SH-SY5Y (cell line): ENCODE measurements around the gene RGL4.

Experiments used
- GATA2 ChIP-seq: IDR thresholded peaks from 2 replicates; pipeline ENCODE4 v1.6.1; 2011; ENCODE audit warnings: mild to moderate bottlenecking, low read depth, low read length
- GATA3 ChIP-seq: IDR thresholded peaks from 2 replicates; pipeline ENCODE4 v1.6.1; 2011; ENCODE audit warnings: low read depth, mild to moderate bottlenecking, low read length, moderate library complexity

DNA sequence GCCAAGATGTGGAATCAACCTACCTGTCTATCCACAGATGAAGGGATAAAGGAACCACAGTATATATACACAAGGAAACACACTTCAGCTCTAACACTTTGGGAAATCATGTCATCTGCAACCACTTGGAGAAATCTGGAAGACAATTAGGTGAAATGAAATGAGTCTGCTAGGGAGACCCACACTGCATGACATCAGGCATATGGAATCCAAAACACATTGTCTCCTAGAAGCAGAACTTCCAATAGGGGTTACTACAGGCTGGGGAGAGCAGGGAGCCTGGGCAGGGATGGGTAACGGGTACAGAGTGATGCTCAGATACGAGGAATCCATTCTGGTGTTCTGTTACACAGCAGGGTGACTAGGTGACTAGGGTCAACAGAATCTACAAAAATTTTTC is 18.3 kb downstream of the RGL4 start:
- no peak for TF ChIP-seq GATA3
- no peak for TF ChIP-seq GATA2
